Osteocyte (in vitro differentiated cells): ENCODE measurements around the gene NUDCD3. TPM values are rescaled to one million over a fixed set of nuclear protein-coding genes. Genes with fewer than 3 reads are reported as not detected.

ENCODE experiments used
- DNase-seq: peaks from one replicate; pipeline ENCODE4 v3.0.0; 2021; ENCODE audit warnings: mixed read lengths; ENCODE audit not compliant: unreplicated experiment; ENCODE audit errors: extremely low spot score
- H3K27ac Mint-ChIP-seq: one replicate; pipeline ENCODE4 v1.8.0; 2021; ENCODE audit warnings: mild to moderate bottlenecking, mixed read lengths; ENCODE audit not compliant: unreplicated experiment
- H3K27me3 Mint-ChIP-seq: one replicate; pipeline ENCODE4 v1.8.0; 2021; ENCODE audit warnings: mixed read lengths; ENCODE audit not compliant: unreplicated experiment
- H3K36me3 Mint-ChIP-seq: one replicate; pipeline ENCODE4 v1.8.0; 2021; ENCODE audit warnings: mixed read lengths; ENCODE audit not compliant: unreplicated experiment
- H3K4me1 Mint-ChIP-seq: one replicate; pipeline ENCODE4 v1.8.0; 2021; ENCODE audit warnings: mixed read lengths; ENCODE audit not compliant: unreplicated experiment
- H3K4me3 Mint-ChIP-seq: one replicate; pipeline ENCODE4 v1.8.0; 2021; ENCODE audit warnings: mild to moderate bottlenecking, moderate library complexity, mixed read lengths; ENCODE audit not compliant: unreplicated experiment
- H3K9me3 Mint-ChIP-seq: one replicate; pipeline ENCODE4 v1.8.0; 2021; ENCODE audit warnings: mixed read lengths; ENCODE audit not compliant: unreplicated experiment
- total RNA-seq: library from RNA; stranded (reverse); gene quantifications from 2 replicates; pipeline ENCODE4 v1.2.1, GENCODE V29; 2021
- TF ChIP-seq, protein P1 (sequence below): fragments of 200-600 bp; sonication (generic); IDR thresholded peaks from 2 replicates; pipeline ENCODE4 v1.5.0; 2021; ENCODE audit warnings: antibody characterized with exemption, mild to moderate bottlenecking, moderate library complexity

The NUDCD3 gene
- total RNA-seq, 1 donor from 2014 or later, result 112 TPM

DNA sequence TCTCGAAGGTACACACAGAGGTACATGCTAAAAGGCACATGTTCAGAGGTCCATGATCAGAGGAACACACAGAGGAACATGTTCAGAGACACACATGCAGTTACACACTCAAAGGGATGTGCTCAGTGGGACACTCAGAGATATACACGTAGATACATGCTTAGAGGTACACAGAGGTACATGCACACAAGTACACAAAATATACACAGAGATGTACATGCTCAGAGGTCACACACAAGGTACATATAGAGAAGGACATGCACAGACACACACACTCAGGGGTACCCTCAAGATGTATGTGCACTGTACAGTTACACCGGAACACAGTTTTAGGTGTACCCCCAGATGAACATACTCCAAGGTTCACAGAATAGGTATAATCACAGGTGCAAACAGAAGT lies 31.9 kb upstream of the NUDCD3 start:
- H3K9me3 Mint-ChIP-seq, result peaks cover 12% of the 10 kb centered on the region
- DNase-seq, result peak; percentile 40
- H3K27me3 Mint-ChIP-seq, result peaks cover 27% of the 10 kb centered on the region
- H3K4me3 Mint-ChIP-seq, result no peak overlapping the region
- no peaks in the 10 kb centered on the region for H3K4me1 Mint-ChIP-seq
- TF ChIP-seq, protein P1, sequence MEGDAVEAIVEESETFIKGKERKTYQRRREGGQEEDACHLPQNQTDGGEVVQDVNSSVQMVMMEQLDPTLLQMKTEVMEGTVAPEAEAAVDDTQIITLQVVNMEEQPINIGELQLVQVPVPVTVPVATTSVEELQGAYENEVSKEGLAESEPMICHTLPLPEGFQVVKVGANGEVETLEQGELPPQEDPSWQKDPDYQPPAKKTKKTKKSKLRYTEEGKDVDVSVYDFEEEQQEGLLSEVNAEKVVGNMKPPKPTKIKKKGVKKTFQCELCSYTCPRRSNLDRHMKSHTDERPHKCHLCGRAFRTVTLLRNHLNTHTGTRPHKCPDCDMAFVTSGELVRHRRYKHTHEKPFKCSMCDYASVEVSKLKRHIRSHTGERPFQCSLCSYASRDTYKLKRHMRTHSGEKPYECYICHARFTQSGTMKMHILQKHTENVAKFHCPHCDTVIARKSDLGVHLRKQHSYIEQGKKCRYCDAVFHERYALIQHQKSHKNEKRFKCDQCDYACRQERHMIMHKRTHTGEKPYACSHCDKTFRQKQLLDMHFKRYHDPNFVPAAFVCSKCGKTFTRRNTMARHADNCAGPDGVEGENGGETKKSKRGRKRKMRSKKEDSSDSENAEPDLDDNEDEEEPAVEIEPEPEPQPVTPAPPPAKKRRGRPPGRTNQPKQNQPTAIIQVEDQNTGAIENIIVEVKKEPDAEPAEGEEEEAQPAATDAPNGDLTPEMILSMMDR, result no peak
- no peaks in the 10 kb centered on the region for H3K36me3 Mint-ChIP-seq
- no peak overlapping the region for H3K27ac Mint-ChIP-seq

DNA sequence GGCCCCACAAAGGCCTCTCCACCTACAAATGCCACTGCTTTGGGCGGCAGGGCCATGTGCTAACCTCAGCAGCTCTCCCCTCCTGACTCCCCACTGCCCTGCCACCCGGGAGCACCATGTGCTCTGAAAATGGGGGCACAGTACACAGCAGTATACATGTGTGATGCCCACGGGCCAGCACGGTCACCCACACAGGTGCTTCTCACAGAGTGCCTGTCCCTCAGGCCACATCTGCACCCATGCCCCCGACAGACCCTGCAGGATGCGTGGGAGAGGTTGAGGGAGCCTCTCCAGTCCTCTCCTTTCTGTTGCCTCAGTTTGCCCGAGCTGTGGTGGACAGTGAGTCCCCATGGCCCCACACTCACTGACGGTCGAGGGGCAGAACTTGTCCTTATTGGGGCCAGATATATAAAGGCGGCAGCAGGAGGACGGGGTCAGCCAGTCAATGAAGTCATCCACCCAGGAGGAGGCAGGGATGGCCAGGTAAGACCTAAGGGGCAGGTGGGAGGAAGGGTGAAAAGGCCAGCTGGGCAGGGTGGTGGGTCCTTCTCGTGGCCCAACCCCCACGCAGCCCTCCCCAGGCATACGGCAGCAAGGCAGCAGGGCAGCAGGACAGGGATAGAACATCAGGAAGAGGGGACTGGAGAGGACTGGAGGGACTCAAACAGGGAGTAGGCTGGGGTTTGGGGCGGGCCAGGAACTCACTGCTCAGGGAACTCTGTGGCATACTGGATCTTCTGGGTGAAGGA lies 31.1 kb upstream of the NUDCD3 start:
- Mint-ChIP-seq H3K27me3 (peaks cover 27% of the 10 kb centered on the region), H3K4me3 (no peak overlapping the region), H3K36me3 (no peaks in the 10 kb centered on the region), H3K27ac (no peak overlapping the region), H3K4me1 (no peaks in the 10 kb centered on the region), H3K9me3 (peaks cover 12% of the 10 kb centered on the region)
- DNase-seq, result peak; percentile 79
- TF ChIP-seq, protein P1, result no peak

DNA sequence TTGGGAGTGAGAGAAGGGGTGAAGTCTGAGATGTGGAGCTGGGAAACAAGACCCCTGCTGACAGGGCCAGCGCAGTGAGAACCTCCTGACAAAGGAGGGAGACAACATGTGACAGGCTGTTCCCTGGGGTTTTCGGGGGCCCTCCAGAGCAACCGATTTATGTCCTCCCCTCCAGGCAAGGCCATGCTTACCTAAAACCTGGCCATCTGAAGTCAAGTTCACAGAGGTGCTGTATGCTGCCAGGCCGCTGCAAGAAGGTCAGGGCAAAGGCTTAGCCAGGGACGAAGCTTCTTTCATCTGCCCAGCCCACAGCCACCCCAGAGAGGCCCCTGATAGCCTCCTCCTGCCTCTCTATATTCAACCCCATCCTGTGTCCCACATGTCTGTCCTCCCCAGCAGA lies 30.1 kb upstream of the NUDCD3 start:
- TF ChIP-seq, protein P1, result no peak
- Mint-ChIP-seq H3K4me3 (no peak overlapping the region), H3K27me3 (peaks cover 27% of the 10 kb centered on the region), H3K36me3 (no peaks in the 10 kb centered on the region), H3K4me1 (no peaks in the 10 kb centered on the region), H3K27ac (no peak overlapping the region), H3K9me3 (peaks cover 12% of the 10 kb centered on the region)
- DNase-seq, result peak; percentile 80

DNA sequence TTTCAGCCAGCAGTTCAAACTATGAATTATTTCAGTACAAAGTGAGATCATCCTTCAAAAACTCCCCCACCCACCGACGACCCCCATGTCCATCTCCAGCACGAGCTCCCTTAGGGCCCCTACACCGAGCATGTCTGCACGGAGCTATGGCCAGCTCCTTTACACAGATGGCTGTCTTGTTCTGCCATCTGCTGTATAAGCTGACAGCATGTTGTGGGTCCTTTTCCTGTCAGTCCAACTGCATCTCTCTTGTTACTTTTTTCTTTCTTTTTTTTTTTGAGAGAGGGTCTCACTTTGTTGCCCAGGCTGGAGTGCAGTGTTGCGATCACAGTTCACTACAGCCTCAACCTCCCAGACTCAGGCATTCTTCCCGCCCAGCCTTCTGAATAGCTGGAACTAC lies 29.1 kb upstream of the NUDCD3 start:
- Mint-ChIP-seq H3K4me3 (no peak overlapping the region), H3K9me3 (peaks cover 7% of the 10 kb centered on the region)
- TF ChIP-seq, protein P1, result no peak

DNA sequence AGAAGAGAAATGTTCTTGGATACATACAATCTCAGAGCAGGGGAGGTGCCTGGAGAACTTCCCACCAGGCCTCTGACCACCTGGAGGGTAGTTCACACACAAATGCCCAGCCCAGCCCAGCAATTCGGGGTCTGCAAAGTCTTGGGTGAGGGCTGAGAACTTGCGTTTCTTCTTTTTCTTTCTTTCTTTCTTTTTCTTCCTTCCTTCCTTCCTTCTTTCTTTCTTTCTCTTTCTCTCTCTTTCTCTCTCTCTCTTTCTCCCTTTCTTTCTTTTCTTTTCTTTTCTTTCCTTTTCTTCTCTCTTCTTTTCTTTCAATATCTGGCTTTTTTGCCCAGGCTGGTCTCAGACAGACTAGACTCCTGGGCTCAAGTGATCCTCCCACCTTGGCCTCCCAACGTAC lies 28.3 kb upstream of the NUDCD3 start:
- Mint-ChIP-seq H3K4me3 (no peak overlapping the region), H3K36me3 (no peaks in the 10 kb centered on the region), H3K4me1 (no peaks in the 10 kb centered on the region)

More for the DNA sequence above, 29.1 kb upstream of the NUDCD3 start:
- Mint-ChIP-seq H3K27ac (no peak overlapping the region), H3K4me1 (no peaks in the 10 kb centered on the region), H3K27me3 (peaks cover 27% of the 10 kb centered on the region), H3K36me3 (no peaks in the 10 kb centered on the region)
- no peak for DNase-seq

More for the DNA sequence above, 28.3 kb upstream of the NUDCD3 start:
- TF ChIP-seq, protein P1, result no peak
- Mint-ChIP-seq H3K27ac (no peak overlapping the region), H3K9me3 (peaks cover 2% of the 10 kb centered on the region), H3K27me3 (peaks cover 22% of the 10 kb centered on the region)
- no peak for DNase-seq
